GM23338 (cell line): ENCODE measurements around the gene SLC13A5. TPM values are rescaled to one million over a fixed set of nuclear protein-coding genes. Genes with fewer than 3 reads are reported as not detected.

ENCODE experiments used
- ATAC-seq: fragments of 200-7000 bp; cut with Tn5 transposase; 3 replicates; pipeline ENCODE4 v1.9.1; 2020
- DNase-seq: peaks from one replicate; pipeline ENCODE4 v3.0.0-alpha.2; 2015; ENCODE audit warnings: low spot score
- H2AFZ ChIP-seq: fragments of 200-600 bp; sonication (generic); 2 replicates; pipeline ENCODE4 v1.8.0; 2016; ENCODE audit warnings: antibody characterized with exemption, mild to moderate bottlenecking, moderate library complexity
- H3F3A ChIP-seq: fragments of 200-600 bp; sonication (generic); replicated peaks from 2 replicates; pipeline ENCODE4 v1.8.0; 2017; ENCODE audit warnings: antibody characterized with exemption, mixed run types, low read depth
- H3K27ac ChIP-seq: fragments of 200-600 bp; sonication (generic); 2 replicates; pipeline ENCODE4 v1.6.1; 2016; ENCODE audit warnings: low read depth
- H3K27me3 ChIP-seq: fragments of 200-600 bp; sonication (generic); 2 replicates; pipeline ENCODE4 v1.8.0; 2016; ENCODE audit warnings: mild to moderate bottlenecking, mixed run types, moderate library complexity; ENCODE audit not compliant: insufficient read depth
- H3K36me3 ChIP-seq: fragments of 200-600 bp; sonication (generic); 2 replicates; pipeline ENCODE4 v1.8.0; 2016; ENCODE audit warnings: mild to moderate bottlenecking; ENCODE audit not compliant: insufficient read depth
- H3K4me1 ChIP-seq: fragments of 200-600 bp; sonication (generic); 2 replicates; pipeline ENCODE4 v1.8.0; 2016; ENCODE audit warnings: mild to moderate bottlenecking, moderate library complexity; ENCODE audit not compliant: insufficient read depth
- H3K4me2 ChIP-seq: fragments of 200-600 bp; sonication (generic); 2 replicates; pipeline ENCODE4 v1.7.1; 2017; ENCODE audit warnings: mixed run types
- H3K4me3 ChIP-seq: fragments of 200-600 bp; sonication (generic); 2 replicates; pipeline ENCODE4 v1.6.1; 2016; ENCODE audit warnings: mixed run types
- H3K79me2 ChIP-seq: fragments of 200-600 bp; sonication (generic); replicated peaks from 2 replicates; pipeline ENCODE4 v1.8.0; 2017; ENCODE audit warnings: mild to moderate bottlenecking; ENCODE audit not compliant: insufficient read depth
- H3K9me2 ChIP-seq: fragments of 200-600 bp; sonication (generic); 2 replicates; pipeline ENCODE4 v1.8.0; 2017; ENCODE audit not compliant: insufficient read depth
- H4K20me1 ChIP-seq: fragments of 200-600 bp; sonication (generic); replicated peaks from 2 replicates; pipeline ENCODE4 v1.8.0; 2017; ENCODE audit warnings: mild to moderate bottlenecking; ENCODE audit not compliant: insufficient read depth
- H3K27ac Mint-ChIP-seq: 2 replicates; pipeline ENCODE4 v1.8.0; 2020; ENCODE audit warnings: inconsistent platforms, mild to moderate bottlenecking, moderate library complexity, mixed read lengths
- H3K27me3 Mint-ChIP-seq: 3 replicates; pipeline ENCODE4 v1.8.0; 2022; ENCODE audit warnings: low read depth, mild to moderate bottlenecking, moderate library complexity, mixed read lengths, inconsistent platforms; ENCODE audit not compliant: insufficient read depth, poor library complexity
- H3K36me3 Mint-ChIP-seq: 3 replicates; pipeline ENCODE4 v1.8.0; 2021; ENCODE audit warnings: low read depth, mild to moderate bottlenecking, inconsistent platforms, moderate library complexity, mixed read lengths
- H3K4me1 Mint-ChIP-seq: 3 replicates; pipeline ENCODE4 v1.8.0; 2020; ENCODE audit warnings: mild to moderate bottlenecking, inconsistent platforms, mixed read lengths
- H3K4me3 Mint-ChIP-seq: 3 replicates; pipeline ENCODE4 v1.8.0; 2021; ENCODE audit warnings: moderate library complexity, mild to moderate bottlenecking, inconsistent platforms, mixed read lengths
- H3K9me3 Mint-ChIP-seq: 3 replicates; pipeline ENCODE4 v1.8.0; 2020; ENCODE audit warnings: moderate library complexity, mild to moderate bottlenecking, inconsistent platforms, mixed read lengths
- CREB1 ChIP-seq: fragments of 250-450 bp; sonication (Bioruptor Pico); IDR thresholded peaks from 2 replicates; pipeline ENCODE4 v1.5.0; 2020; ENCODE audit warnings: low read depth, mild to moderate bottlenecking, moderate library complexity
- EZH2 ChIP-seq: fragments of 200-600 bp; sonication (generic); IDR thresholded peaks from one replicate; pipeline ENCODE4 v1.8.0; 2017; ENCODE audit warnings: antibody characterized with exemption, mild to moderate bottlenecking, low read depth; ENCODE audit not compliant: unreplicated experiment
- EZH2phosphoT487 ChIP-seq: fragments of 200-600 bp; sonication (generic); IDR thresholded peaks from one replicate; pipeline ENCODE4 v1.8.1; 2018; ENCODE audit warnings: antibody characterized with exemption; ENCODE audit not compliant: unreplicated experiment
- JUNB ChIP-seq: IDR thresholded peaks from one replicate; pipeline ENCODE4 v1.6.1; 2016; ENCODE audit warnings: antibody characterized with exemption; ENCODE audit not compliant: unreplicated experiment
- NANOG ChIP-seq: IDR thresholded peaks from 2 replicates; pipeline ENCODE4 v1.6.1; 2016; ENCODE audit warnings: antibody characterized with exemption, borderline replicate concordance
- POLR2AphosphoS5 ChIP-seq: IDR thresholded peaks from 2 replicates; pipeline ENCODE4 v1.6.1; 2016; ENCODE audit warnings: antibody characterized with exemption, low read depth
- STAT1 ChIP-seq: IDR thresholded peaks from one replicate; pipeline ENCODE4 v1.6.1; 2016; ENCODE audit warnings: antibody characterized with exemption; ENCODE audit not compliant: unreplicated experiment
- ZNF114 ChIP-seq: fragments of 250-450 bp; sonication (Bioruptor Pico); IDR thresholded peaks from 2 replicates; pipeline ENCODE4 v1.5.0; 2020; ENCODE audit warnings: mild to moderate bottlenecking, moderate library complexity
- ZNF331 ChIP-seq: fragments of 250-450 bp; sonication (Bioruptor Pico); IDR thresholded peaks from 2 replicates; pipeline ENCODE4 v1.5.0; 2020; ENCODE audit warnings: low read depth, mild to moderate bottlenecking, moderate library complexity
- polyA plus RNA-seq: library from polyadenylated mRNA; unstranded; fragments of >200 nt; fragmentation: Nextera tagmentation; extraction: Ambion mirVana; gene quantifications from 2 replicates; pipeline ENCODE4 v1.2.1, GENCODE V29; 2016
- total RNA-seq: library from RNA; depleted of rRNA; stranded (reverse); fragments of >200 nt; shearing (Covaris generic); gene quantifications from 2 replicates; pipeline ENCODE4 v1.2.3, GENCODE V29; 2014
- TF ChIP-seq, protein P1 (sequence below): IDR thresholded peaks from 2 replicates; pipeline ENCODE4 v1.6.1; 2016; ENCODE audit warnings: antibody characterized with exemption
- TF ChIP-seq, protein P2 (sequence below), 2 experiments: fragments of 200-600 bp in 1 of 2; sonication (generic) in 1 of 2; conservative IDR thresholded peaks; 2 replicates each; pipeline versions ENCODE4 v1.5.1 to v1.6.1; 2016 to 2017; ENCODE audit warnings: antibody characterized with exemption in 2 of 2, low read depth in 2 of 2, mild to moderate bottlenecking in 2 of 2, moderate library complexity in 1 of 2
- TF ChIP-seq, protein P3 (sequence below): fragments of 250-450 bp; sonication (Bioruptor Pico); IDR thresholded peaks from 2 replicates; pipeline ENCODE4 v1.5.0; 2020; ENCODE audit warnings: mild to moderate bottlenecking, moderate library complexity
- TF ChIP-seq, protein P4 (sequence below): IDR thresholded peaks from one replicate; pipeline ENCODE4 v1.6.1; 2018; ENCODE audit warnings: antibody characterized with exemption; ENCODE audit not compliant: unreplicated experiment

SLC13A5 gene
- total and polyA plus RNA-seq, 2 experiments from 2014 or later: 1.2 to 2.3 TPM

DNA sequence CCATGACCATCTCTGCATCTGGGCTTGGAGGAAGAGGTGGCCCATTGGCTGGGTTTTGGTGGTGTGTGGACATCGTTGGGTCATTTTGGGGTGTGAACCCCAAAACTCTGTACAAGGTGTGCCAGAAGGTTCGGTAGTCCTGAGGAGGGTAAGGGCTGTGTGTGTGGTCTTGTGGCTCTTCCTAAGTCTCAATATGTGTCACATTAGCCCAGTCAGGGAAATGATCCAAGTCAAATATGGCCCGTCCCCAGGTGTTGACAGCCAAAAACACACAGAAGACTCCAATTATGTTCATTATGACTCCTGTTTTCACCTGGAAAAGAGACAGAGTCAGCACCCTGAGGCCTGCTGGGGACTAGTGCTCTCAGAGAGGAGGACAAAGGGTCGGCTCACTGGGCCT is 27.1 kb downstream of the SLC13A5 start:
- H3K27me3 ChIP-seq: no peaks in the 10 kb centered on the region
- H3K27ac Mint-ChIP-seq: no peak overlapping the region
- no peaks in the 10 kb centered on the region for H3K36me3 ChIP-seq
- no peaks in the 10 kb centered on the region; the same call in 2 of the 3 replicates for H3K36me3 Mint-ChIP-seq
- H3F3A ChIP-seq: no peaks in the 10 kb centered on the region
- ATAC-seq (no peak), DNase-seq (no peak)
- H3K27me3 Mint-ChIP-seq: peaks cover 2% of the 10 kb centered on the region
- no peak overlapping the region for H3K27ac ChIP-seq
- no peaks in the 10 kb centered on the region for H4K20me1 ChIP-seq
- H3K9me2 ChIP-seq: no peaks in the 10 kb centered on the region
- H3K4me2 ChIP-seq: no peak overlapping the region
- H2AFZ ChIP-seq: no peak overlapping the region
- H3K4me1 Mint-ChIP-seq: peaks cover 3% of the 10 kb centered on the region; the same call in 1 of the 3 replicates
- H3K4me3 ChIP-seq: no peak overlapping the region
- TF ChIP-seq, protein P1, sequence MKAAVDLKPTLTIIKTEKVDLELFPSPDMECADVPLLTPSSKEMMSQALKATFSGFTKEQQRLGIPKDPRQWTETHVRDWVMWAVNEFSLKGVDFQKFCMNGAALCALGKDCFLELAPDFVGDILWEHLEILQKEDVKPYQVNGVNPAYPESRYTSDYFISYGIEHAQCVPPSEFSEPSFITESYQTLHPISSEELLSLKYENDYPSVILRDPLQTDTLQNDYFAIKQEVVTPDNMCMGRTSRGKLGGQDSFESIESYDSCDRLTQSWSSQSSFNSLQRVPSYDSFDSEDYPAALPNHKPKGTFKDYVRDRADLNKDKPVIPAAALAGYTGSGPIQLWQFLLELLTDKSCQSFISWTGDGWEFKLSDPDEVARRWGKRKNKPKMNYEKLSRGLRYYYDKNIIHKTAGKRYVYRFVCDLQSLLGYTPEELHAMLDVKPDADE: no peak
- TF ChIP-seq STAT1 (no peak), ZNF331 (no peak), EZH2 (no peak), NANOG (no peak), POLR2AphosphoS5 (no peak), CREB1 (CRISPR knock-in tag) (no peak), JUNB (no peak), EZH2phosphoT487 (no peak), ZNF114 (CRISPR knock-in tag) (no peak)
- TF ChIP-seq, protein P2, sequence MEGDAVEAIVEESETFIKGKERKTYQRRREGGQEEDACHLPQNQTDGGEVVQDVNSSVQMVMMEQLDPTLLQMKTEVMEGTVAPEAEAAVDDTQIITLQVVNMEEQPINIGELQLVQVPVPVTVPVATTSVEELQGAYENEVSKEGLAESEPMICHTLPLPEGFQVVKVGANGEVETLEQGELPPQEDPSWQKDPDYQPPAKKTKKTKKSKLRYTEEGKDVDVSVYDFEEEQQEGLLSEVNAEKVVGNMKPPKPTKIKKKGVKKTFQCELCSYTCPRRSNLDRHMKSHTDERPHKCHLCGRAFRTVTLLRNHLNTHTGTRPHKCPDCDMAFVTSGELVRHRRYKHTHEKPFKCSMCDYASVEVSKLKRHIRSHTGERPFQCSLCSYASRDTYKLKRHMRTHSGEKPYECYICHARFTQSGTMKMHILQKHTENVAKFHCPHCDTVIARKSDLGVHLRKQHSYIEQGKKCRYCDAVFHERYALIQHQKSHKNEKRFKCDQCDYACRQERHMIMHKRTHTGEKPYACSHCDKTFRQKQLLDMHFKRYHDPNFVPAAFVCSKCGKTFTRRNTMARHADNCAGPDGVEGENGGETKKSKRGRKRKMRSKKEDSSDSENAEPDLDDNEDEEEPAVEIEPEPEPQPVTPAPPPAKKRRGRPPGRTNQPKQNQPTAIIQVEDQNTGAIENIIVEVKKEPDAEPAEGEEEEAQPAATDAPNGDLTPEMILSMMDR (conservative IDR thresholded peaks at IDR 0.05; ENCODE audit: low read depth in 2 of 2): no peak
- TF ChIP-seq, protein P3, sequence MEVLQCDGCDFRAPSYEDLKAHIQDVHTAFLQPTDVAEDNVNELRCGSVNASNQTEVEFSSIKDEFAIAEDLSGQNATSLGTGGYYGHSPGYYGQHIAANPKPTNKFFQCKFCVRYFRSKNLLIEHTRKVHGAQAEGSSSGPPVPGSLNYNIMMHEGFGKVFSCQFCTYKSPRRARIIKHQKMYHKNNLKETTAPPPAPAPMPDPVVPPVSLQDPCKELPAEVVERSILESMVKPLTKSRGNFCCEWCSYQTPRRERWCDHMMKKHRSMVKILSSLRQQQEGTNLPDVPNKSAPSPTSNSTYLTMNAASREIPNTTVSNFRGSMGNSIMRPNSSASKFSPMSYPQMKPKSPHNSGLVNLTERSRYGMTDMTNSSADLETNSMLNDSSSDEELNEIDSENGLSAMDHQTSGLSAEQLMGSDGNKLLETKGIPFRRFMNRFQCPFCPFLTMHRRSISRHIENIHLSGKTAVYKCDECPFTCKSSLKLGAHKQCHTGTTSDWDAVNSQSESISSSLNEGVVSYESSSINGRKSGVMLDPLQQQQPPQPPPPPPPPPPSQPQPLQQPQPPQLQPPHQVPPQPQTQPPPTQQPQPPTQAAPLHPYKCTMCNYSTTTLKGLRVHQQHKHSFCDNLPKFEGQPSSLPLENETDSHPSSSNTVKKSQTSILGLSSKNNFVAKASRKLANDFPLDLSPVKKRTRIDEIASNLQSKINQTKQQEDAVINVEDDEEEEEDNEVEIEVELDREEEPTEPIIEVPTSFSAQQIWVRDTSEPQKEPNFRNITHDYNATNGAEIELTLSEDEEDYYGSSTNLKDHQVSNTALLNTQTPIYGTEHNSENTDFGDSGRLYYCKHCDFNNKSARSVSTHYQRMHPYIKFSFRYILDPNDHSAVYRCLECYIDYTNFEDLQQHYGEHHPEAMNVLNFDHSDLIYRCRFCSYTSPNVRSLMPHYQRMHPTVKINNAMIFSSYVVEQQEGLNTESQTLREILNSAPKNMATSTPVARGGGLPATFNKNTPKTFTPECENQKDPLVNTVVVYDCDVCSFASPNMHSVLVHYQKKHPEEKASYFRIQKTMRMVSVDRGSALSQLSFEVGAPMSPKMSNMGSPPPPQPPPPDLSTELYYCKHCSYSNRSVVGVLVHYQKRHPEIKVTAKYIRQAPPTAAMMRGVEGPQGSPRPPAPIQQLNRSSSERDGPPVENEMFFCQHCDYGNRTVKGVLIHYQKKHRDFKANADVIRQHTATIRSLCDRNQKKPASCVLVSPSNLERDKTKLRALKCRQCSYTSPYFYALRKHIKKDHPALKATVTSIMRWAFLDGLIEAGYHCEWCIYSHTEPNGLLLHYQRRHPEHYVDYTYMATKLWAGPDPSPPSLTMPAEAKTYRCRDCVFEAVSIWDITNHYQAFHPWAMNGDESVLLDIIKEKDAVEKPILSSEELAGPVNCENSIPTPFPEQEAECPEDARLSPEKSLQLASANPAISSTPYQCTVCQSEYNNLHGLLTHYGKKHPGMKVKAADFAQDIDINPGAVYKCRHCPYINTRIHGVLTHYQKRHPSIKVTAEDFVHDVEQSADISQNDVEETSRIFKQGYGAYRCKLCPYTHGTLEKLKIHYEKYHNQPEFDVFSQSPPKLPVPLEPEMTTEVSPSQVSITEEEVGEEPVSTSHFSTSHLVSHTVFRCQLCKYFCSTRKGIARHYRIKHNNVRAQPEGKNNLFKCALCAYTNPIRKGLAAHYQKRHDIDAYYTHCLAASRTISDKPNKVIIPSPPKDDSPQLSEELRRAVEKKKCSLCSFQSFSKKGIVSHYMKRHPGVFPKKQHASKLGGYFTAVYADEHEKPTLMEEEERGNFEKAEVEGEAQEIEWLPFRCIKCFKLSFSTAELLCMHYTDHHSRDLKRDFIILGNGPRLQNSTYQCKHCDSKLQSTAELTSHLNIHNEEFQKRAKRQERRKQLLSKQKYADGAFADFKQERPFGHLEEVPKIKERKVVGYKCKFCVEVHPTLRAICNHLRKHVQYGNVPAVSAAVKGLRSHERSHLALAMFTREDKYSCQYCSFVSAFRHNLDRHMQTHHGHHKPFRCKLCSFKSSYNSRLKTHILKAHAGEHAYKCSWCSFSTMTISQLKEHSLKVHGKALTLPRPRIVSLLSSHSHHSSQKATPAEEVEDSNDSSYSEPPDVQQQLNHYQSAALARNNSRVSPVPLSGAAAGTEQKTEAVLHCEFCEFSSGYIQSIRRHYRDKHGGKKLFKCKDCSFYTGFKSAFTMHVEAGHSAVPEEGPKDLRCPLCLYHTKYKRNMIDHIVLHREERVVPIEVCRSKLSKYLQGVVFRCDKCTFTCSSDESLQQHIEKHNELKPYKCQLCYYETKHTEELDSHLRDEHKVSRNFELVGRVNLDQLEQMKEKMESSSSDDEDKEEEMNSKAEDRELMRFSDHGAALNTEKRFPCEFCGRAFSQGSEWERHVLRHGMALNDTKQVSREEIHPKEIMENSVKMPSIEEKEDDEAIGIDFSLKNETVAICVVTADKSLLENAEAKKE (CRISPR knock-in tag): no peak
- TF ChIP-seq, protein P4, sequence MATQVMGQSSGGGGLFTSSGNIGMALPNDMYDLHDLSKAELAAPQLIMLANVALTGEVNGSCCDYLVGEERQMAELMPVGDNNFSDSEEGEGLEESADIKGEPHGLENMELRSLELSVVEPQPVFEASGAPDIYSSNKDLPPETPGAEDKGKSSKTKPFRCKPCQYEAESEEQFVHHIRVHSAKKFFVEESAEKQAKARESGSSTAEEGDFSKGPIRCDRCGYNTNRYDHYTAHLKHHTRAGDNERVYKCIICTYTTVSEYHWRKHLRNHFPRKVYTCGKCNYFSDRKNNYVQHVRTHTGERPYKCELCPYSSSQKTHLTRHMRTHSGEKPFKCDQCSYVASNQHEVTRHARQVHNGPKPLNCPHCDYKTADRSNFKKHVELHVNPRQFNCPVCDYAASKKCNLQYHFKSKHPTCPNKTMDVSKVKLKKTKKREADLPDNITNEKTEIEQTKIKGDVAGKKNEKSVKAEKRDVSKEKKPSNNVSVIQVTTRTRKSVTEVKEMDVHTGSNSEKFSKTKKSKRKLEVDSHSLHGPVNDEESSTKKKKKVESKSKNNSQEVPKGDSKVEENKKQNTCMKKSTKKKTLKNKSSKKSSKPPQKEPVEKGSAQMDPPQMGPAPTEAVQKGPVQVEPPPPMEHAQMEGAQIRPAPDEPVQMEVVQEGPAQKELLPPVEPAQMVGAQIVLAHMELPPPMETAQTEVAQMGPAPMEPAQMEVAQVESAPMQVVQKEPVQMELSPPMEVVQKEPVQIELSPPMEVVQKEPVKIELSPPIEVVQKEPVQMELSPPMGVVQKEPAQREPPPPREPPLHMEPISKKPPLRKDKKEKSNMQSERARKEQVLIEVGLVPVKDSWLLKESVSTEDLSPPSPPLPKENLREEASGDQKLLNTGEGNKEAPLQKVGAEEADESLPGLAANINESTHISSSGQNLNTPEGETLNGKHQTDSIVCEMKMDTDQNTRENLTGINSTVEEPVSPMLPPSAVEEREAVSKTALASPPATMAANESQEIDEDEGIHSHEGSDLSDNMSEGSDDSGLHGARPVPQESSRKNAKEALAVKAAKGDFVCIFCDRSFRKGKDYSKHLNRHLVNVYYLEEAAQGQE: no peak
- no peaks in the 10 kb centered on the region for H3K79me2 ChIP-seq
- H3K4me1 ChIP-seq: no peaks in the 10 kb centered on the region
- H3K9me3 Mint-ChIP-seq: peaks cover 1% of the 10 kb centered on the region; the same call in 1 of the 3 replicates
- no peak overlapping the region for H3K4me3 Mint-ChIP-seq
